Panc1 (cell line): ENCODE measurements around the gene LGALS4. TPM values are rescaled to one million over a fixed set of nuclear protein-coding genes. Genes with fewer than 3 reads are reported as not detected.

ENCODE experiments used
- ATAC-seq: fragments of 200-7000 bp; cut with Tn5 transposase; 2 replicates; pipeline ENCODE4 v1.9.1; 2020; ENCODE audit warnings: mild to moderate bottlenecking, moderate library complexity
- BruUV-seq: library from RNA; stranded (reverse); fragments of 400-500 nt; replicated peaks from 2 replicates; lab custom pipeline; 2021; lab: Mats Ljungman, UMichigan
- CTCF ChIA-PET: fragments of 300-600 bp; sonication (Branson Sonifier 250); formaldehyde crosslinking; loops from one replicate; lab custom pipeline; 2022; ENCODE audit warnings: antibody characterized with exemption; lab: Charles Lee
- POLR2A ChIA-PET: fragments of 300-600 bp; sonication (Branson Sonifier 250); formaldehyde crosslinking; loops from one replicate; lab custom pipeline; 2022; ENCODE audit warnings: antibody characterized with exemption; lab: Charles Lee
- DNase-seq: peaks from one replicate; pipeline ENCODE4 v3.0.0-alpha.2; 2010; ENCODE audit warnings: low read depth, low spot score
- H3K27ac ChIP-seq: 2 replicates; pipeline ENCODE4 v1.5.1; 2011; ENCODE audit warnings: mild to moderate bottlenecking, low read length, inconsistent platforms
- H3K27me3 ChIP-seq: fragments of 200-500 bp; sonication (Bioruptor generic); 2 replicates; pipeline ENCODE4 v1.6.0; 2014; ENCODE audit warnings: low read length, inconsistent platforms; ENCODE audit not compliant: control insufficient read depth, insufficient read depth
- H3K36me3 ChIP-seq: fragments of 200-500 bp; sonication (Bioruptor generic); 2 replicates; pipeline ENCODE4 v1.5.1; 2014; ENCODE audit warnings: inconsistent platforms, mild to moderate bottlenecking, low read length, moderate library complexity; ENCODE audit not compliant: control insufficient read depth, insufficient read depth
- H3K4me1 ChIP-seq: 2 replicates; pipeline ENCODE4 v1.5.1; 2011; ENCODE audit warnings: inconsistent platforms, mild to moderate bottlenecking, low read length, moderate library complexity; ENCODE audit not compliant: control insufficient read depth, insufficient read depth
- H3K4me3 ChIP-seq, 2 experiments: 2 replicates each; pipeline ENCODE4 v1.5.1; 2011 to 2012; ENCODE audit warnings: low read depth in 2 of 2, low read length in 2 of 2, mild to moderate bottlenecking in 2 of 2, inconsistent platforms in 1 of 2, moderate library complexity in 1 of 2
- H3K9me3 ChIP-seq: fragments of 200-500 bp; sonication (Bioruptor generic); 2 replicates; pipeline ENCODE4 v1.5.1; 2014; ENCODE audit warnings: low read depth, mild to moderate bottlenecking, inconsistent platforms, low read length, moderate library complexity; ENCODE audit not compliant: control insufficient read depth, insufficient read depth
- CTCF ChIP-seq: fragments of 450-650 bp; IDR thresholded peaks from 2 replicates; pipeline ENCODE4 v1.5.1; 2017; ENCODE audit warnings: mild to moderate bottlenecking
- POLR2AphosphoS5 ChIP-seq: IDR thresholded peaks from 2 replicates; pipeline ENCODE4 v1.6.1; 2012; ENCODE audit warnings: mild to moderate bottlenecking, low read depth, low read length, moderate library complexity
- REST ChIP-seq, 2 experiments: IDR thresholded peaks; 2 replicates each; pipeline ENCODE4 v1.6.1; 2011 to 2012; ENCODE audit warnings: low read depth in 2 of 2, control low read depth in 1 of 2, low read length in 1 of 2, mild to moderate bottlenecking in 1 of 2, moderate library complexity in 1 of 2; ENCODE audit not compliant: insufficient read depth in 1 of 2
- SIN3A ChIP-seq: IDR thresholded peaks from 2 replicates; pipeline ENCODE4 v1.6.1; 2012; ENCODE audit warnings: low read depth, mild to moderate bottlenecking, low read length, moderate library complexity, borderline replicate concordance; ENCODE audit not compliant: insufficient read depth
- TCF7L2 ChIP-seq: IDR thresholded peaks from 2 replicates; pipeline ENCODE4 v1.6.1; 2011; ENCODE audit warnings: mild to moderate bottlenecking, low read depth, low read length, inconsistent platforms
- in situ Hi-C: cut with HindIII; loops from 2 replicates; pipeline ENCODE4 v1.10.0; 2016; ENCODE audit warnings: low sequenced_read_pairs, low pct_unique_long_range_greater_than_20kb
- intact Hi-C: fragments of 100-400 bp; cut with micrococcal nuclease; formaldehyde crosslinking; loops from one replicate; pipeline ENCODE4 v1.10.0; 2022; ENCODE audit not compliant: unreplicated experiment
- total RNA-seq: library from RNA; stranded (reverse); gene quantifications from one replicate; pipeline ENCODE4 v1.2.1, GENCODE V29; 2021; ENCODE audit not compliant: unreplicated experiment

The LGALS4 gene
- total RNA-seq, 1 experiment from 2014 or later, result 3.9 TPM

- no TSS peak for BruUV-seq
- H3K27me3 ChIP-seq, result no peaks in the 10 kb centered on the region
- peaks cover 30% of the 10 kb centered on the region for H3K36me3 ChIP-seq
- no peaks in the 10 kb centered on the region for H3K9me3 ChIP-seq
- ATAC-seq (no peak), DNase-seq (no peak)
- TF ChIP-seq SIN3A, result no peak
- no peak for TF ChIP-seq TCF7L2
- TF ChIP-seq REST (IDR thresholded peaks at IDR 0.05; ENCODE audit: insufficient read depth in 1 of 2, low read depth in 2 of 2, low read length in 1 of 2), result no peak
- TF ChIP-seq CTCF, result no peak
- TF ChIP-seq POLR2AphosphoS5, result no peak
- CTCF ChIA-PET, result interaction anchor here (0.7 kb wide), 1 partner anchor 111 kb away, joined by 6 read pairs; no protein-coding TSS in a partner anchor
- intact Hi-C loops, result loop anchor here (5.0 to 10.0 kb wide), 2 partner anchors 102 to 319 kb away; no protein-coding TSS in a partner anchor
- POLR2A ChIA-PET, result interaction anchor here (0.6 to 1.7 kb wide), 10 partner anchors 10 to 302 kb away, joined by 3 to 20 read pairs (median 3); partner anchors contain the start of genes ACTN4, NFKBIB and SIRT2
- peak overlapping the region; percentile 86 for H3K27ac ChIP-seq
- H3K4me3 ChIP-seq, result no peak overlapping the region
- in situ Hi-C loops, result no loop called here
- peaks cover 85% of the 10 kb centered on the region for H3K4me1 ChIP-seq
These were observed 21.4 kb upstream of the LGALS4 start for GRCh38 chr19:38834104-38834490.

- Histone ChIP-seq H3K27me3 (no peaks in the 10 kb centered on the region), H3K9me3 (no peaks in the 10 kb centered on the region), H3K4me3 (no peak overlapping the region), H3K36me3 (peaks cover 22% of the 10 kb centered on the region), H3K27ac (peak overlapping the region; percentile 97), H3K4me1 (peaks cover 74% of the 10 kb centered on the region)
- intact Hi-C loops (loop anchor here (5.0 to 10.0 kb wide), 2 partner anchors 101 to 318 kb away; no protein-coding TSS in a partner anchor), in situ Hi-C loops (no loop called here)
- DNase-seq (no peak), ATAC-seq (no peak)
- TF ChIP-seq REST (IDR thresholded peaks at IDR 0.05; ENCODE audit: insufficient read depth in 1 of 2, low read depth in 2 of 2, low read length in 1 of 2), result no peak
- no peak for TF ChIP-seq POLR2AphosphoS5
- TF ChIP-seq CTCF, result no peak
- TF ChIP-seq SIN3A, result no peak
- TF ChIP-seq TCF7L2, result no peak
- BruUV-seq, result no TSS peak
- CTCF ChIA-PET, result interaction anchor here (0.6 to 1.5 kb wide), 6 partner anchors 57 to 691 kb away, joined by 3 to 5 read pairs (median 4); partner anchors contain the start of genes IFNL1, MRPS12 and SARS2
- POLR2A ChIA-PET, result interaction anchor here (0.6 to 1.4 kb wide), 7 partner anchors 9 to 185 kb away, joined by 3 to 8 read pairs (median 5); no protein-coding TSS in a partner anchor
These were observed 20.3 kb upstream of the LGALS4 start for GRCh38 chr19:38833092-38833425.
